GM12801 (cell line): ENCODE results near the gene CHD8.

ENCODE experiments used
- TF ChIP-seq, protein P1 (sequence below): IDR thresholded peaks from one replicate; pipeline ENCODE4 v1.5.1; 2011; ENCODE audit warnings: control low read depth; ENCODE audit not compliant: insufficient read length; ENCODE audit errors: extremely low read depth

The CHD8 gene

DNA sequence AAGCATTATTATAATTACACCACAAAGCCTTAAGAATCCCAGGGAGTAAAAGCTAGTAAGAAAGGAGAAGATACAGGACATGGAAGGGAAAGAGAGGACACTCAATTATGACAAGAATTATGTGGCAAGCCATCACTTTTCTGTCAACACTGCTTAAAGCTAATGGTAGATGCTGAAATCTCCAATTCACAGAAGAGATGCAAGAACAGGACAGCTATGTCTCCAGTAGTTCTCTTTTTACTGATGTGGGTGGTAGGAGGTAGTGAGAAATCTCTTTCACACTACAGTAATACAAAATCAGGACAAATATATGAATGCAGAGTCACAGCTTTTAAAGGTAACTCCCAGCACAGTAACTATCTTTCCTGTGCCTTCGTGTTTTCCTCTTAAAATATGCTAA, 29.2 kb downstream of the CHD8 start:
- TF ChIP-seq, protein P1, sequence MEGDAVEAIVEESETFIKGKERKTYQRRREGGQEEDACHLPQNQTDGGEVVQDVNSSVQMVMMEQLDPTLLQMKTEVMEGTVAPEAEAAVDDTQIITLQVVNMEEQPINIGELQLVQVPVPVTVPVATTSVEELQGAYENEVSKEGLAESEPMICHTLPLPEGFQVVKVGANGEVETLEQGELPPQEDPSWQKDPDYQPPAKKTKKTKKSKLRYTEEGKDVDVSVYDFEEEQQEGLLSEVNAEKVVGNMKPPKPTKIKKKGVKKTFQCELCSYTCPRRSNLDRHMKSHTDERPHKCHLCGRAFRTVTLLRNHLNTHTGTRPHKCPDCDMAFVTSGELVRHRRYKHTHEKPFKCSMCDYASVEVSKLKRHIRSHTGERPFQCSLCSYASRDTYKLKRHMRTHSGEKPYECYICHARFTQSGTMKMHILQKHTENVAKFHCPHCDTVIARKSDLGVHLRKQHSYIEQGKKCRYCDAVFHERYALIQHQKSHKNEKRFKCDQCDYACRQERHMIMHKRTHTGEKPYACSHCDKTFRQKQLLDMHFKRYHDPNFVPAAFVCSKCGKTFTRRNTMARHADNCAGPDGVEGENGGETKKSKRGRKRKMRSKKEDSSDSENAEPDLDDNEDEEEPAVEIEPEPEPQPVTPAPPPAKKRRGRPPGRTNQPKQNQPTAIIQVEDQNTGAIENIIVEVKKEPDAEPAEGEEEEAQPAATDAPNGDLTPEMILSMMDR = no peak

DNA sequence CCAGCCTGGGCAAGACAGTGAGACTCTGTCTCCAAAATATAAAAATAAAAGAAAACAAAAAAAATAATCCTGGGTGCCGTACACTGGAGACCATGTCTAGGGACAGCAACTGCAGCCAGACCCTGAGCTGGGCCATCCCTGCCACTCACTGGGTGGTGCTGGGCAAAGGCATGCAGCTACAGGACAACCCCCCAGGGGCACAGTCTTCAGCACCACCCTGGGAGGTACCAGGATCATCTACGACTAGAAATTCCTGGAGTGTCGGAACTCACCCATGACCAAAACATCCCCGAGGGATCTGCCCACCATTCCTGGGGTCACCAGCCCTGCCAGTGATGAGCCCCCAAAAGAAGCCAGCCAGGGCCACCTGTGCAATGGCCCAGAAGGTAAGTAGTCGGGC, 36.4 kb downstream of the CHD8 start:
- TF ChIP-seq, protein P1 = no peak

DNA sequence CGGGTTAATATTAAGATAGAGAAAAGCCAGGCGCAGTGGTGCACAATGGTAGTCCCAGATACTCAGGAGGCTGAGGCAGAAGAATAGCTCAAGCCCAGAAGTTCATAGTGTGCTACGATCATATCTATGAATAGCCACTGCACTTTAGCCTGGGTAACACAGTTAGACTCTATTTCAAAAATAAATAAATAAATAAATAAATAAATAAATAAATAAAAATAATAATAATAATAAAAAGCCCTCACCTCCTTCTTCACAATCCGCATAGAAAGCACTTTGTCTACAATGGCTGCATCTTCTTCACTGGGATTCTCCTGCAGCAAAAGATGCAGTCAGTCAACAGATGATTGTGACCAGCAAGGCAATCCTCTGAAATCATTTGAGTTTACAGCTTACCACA, 40.6 kb downstream of the CHD8 start:
- TF ChIP-seq, protein P1 = no peak

DNA sequence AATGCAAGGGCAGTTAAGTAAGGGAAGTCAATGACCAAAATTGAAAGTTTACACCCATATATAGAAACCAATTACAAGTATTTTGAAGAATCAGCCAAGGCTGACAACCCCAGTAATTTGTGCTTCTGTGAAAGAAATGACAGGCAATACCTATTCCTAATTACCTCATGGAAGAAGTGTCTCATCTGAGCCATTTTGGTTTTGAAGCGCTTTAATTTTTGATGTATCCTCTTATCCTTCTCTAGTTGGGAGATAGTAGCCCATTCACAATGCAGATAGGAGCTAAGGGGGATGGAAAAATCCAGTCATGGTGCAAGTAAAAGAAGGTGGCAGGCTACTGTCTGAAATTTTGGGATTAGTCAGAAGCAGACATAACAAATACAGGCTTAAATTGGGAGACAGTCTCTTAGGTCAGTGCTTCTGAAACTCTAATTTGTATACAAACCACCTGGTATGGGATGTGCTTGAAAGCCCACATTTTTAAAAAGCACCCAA, 41.7 kb downstream of the CHD8 start:
- TF ChIP-seq, protein P1 = no peak

DNA sequence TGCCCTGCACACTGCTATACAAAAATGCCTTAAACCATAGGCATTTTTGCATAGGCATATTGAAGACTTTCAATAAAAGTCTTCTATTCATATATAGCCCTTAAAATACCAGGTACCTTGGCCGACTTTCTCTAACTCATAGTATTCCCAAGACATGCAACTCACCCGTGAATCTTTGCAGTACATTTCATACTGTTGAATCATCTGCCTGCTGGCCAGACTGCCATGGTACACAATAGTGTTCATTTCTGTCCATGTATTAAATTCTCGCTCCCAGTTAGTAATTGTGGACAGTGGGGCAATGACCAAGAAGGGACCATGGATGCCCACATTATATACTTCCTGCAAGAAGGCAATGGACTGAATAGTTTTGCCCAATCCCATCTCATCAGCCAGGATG, 47.8 kb downstream of the CHD8 start:
- TF ChIP-seq, protein P1 = no peak

DNA sequence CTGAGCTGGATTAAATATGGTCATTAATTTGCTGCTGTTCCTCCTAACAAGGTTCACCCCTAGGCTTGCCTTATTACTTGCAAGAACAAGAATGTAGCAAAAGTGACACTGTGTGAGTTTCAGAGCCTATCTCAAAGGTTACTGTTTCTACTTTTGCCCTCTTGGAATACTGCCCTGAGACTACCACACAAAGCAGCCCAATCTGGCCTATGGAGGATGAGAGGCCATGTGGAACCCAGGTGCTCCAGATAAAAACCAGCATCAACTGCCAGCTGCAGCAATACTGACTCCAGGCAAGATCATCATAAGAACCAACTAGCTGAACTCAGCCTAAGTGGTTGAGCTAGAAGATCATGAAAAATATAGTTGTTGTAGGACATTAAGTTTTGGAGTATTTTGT, 49.7 kb downstream of the CHD8 start:
- TF ChIP-seq, protein P1 = no peak

DNA sequence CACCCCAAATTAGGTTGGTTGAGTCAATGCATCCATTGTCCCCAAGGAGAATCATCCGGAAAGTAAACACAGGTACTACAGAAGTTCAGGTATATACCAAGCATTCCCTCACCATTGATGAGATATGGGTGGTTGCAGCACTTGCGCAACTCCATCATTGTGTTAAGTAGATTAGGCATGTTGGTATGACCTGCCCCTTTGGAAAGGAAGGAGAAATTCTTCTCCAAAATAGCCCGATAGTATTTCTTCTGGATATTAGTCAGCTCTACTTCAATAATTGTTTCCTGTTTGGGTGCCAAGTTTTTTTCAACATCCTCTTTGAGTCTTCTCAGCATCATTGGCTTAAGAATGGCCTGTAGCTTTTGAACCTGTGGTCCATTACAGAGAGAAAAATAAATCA, 50.8 kb downstream of the CHD8 start:
- TF ChIP-seq, protein P1 = no peak

DNA sequence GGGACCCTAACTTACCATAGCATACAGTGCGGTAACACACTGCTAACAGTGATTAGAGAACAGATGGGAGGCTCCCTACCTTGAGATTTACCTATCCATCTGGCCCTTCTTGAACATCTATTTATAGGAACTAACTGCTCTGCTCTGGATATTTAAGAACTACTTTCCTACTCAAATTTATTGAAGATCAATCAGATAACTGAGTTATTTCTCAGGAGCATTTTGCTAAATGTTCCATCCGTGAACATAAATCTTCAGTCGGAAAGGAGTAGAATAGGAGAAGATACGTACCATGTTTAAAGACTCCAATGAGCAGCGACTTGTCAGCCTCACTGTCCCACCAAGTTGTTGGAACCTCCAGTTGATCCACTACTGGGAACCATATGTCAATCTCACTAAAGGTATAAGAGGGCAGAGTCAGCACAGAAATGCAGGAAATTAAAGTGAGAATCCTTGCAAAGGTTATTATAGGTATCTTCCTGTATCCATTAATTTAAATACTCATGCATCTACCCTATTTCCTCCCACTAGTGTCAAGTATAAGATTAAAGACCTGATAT, 56.5 kb downstream of the CHD8 start:
- TF ChIP-seq, protein P1 = no peak
